GM21529 (cell line): ENCODE results near the gene FPR2.

Source experiments
- ATAC-seq: cut with Tn5 transposase; IDR thresholded peaks from one replicate; pipeline ENCODE4 v1.9.1; 2021; ENCODE audit not compliant: unreplicated experiment

The FPR2 gene

DNA sequence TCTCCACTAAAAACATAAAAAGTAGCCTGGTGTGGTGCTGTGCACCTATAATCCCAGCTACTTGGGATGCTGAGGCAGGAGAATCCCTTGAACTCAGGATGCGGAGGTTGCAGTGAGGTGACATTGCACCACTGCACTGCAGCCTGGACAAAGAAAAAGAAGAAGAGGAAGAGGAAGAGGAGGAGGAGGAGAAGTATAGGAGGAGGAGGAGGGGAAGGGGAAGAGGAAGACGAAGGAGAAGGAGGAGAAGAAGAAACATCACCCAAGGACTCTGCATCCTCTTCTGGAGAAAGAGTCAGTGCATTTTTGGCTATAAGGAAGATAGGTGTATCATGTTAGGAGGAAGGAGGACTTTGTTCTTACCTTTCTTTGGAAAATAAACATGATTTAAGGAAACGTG lies 21.0 kb downstream of the FPR2 start:
- no peak for ATAC-seq

DNA sequence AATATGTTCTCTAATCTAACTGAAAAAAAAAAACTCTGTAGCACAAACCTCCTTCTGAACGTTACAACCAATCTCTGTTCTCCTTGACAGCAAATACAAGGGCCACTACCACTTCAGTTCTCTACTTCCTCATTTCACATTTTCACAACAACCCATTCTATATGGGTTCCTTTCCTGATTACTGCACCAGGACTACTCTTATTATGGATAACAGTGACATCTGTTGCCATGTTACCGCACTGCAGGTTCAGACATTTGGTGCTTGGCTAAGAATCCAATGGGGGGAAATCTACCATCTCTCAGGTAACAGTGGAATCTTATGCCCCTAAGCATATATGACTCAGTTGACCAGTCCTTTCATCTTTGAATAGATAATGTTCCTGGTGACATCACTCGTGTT lies 22.4 kb downstream of the FPR2 start:
- ATAC-seq, result no peak

DNA sequence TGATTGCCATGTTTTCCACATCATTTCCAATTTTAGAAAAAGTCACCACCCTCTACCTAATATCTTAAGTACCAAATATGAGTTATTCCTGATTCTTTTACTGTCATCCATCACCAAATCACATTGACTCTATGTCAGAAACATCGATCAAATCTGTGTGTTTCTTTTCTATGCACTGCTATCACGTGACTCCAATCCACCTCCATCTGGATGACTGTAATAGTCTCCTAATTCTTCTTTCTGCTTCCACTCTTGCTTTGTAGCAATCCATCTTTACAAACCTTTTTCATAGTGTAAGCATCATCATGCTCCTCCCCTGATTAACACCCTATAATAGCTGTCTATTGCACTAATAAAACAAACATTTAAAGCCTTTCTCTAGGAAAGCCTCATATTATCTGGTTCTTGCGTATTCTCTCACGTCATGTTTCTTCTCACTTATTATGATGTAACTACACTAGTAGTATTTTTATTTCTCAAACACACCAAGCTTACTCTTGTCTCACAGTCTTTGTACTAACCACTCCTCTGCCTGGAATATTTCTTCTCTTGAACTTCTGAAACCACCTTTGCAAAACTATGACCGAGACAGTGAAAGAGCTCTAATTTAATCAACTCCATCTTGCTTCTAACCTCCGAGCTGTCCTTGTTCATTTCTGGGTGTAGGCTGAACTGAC lies 23.3 kb downstream of the FPR2 start:
- ATAC-seq, result no peak

DNA sequence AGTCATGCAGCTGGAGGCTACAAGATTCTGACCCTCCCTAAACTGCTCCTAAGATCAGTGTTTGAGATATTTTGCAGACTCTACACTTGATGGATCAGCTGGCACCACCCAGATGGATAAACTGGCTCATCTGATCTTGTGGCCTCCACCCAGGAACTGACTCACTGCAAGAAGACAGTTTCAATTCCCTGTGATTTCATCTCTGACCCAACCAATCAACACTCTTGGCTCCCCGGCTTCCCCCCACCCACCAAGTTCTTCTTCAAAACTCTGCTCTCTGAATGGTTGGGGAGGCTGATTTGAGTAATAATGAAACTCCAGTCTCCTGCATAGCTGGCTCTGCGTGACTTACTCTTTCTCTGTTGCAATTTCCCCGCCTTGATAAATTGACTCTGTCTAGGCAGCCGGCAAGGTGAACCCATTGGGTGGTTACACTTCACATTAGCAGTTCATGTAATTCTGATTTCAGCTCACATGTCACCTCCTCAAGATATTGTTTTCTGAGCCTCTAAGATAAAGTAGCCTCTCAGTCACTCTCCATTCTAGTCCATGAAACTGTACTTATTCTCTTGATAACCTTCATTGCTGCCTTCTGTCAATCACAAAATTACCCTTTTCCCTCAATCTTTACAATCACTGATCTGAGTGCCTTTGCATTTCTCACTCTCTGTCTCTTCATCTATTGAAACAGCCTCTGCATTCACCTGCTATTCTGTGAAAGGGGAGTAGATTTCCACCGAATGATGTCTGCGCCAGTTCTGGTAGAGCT lies 24.1 kb downstream of the FPR2 start:
- no peak for ATAC-seq

DNA sequence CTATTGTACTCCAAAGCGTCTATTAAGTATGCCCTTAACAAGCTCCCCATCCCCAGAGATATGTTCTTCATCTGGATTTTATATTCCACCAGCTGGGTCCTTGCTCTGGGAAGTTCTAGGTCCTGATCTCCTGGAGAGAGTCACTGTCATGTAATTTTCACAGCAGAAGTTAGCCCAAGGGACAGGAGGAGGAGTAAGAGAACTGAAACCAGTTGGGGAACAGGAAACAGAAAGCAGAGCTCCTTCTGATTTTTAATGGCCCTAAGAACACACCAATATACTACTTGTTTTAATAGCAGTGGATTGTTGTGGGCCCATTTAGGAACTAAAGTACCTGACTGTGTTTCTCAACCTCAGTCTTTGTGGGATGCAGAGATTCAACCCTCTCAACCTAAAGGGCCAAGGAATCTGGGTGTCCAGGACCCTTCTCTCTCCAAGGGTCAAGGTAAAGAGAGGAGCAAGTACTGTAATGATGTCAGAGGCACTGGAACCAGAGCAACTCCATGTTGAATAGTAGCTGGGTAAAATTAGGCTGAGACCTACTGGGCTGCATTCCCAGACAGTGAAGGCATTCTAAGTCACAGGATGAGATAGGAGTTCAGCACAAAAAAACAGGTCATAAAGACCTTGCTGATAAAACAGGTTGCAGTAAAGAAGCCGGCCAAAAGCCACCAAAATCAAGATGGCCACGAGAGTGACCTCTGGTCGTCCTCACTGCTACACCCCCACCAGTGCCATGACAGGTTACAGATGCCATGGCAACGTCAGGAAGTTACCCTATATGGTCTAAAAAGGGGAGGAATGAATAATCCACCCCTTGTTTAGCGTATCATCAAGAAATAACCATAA lies 25.9 kb downstream of the FPR2 start:
- ATAC-seq, result no peak

DNA sequence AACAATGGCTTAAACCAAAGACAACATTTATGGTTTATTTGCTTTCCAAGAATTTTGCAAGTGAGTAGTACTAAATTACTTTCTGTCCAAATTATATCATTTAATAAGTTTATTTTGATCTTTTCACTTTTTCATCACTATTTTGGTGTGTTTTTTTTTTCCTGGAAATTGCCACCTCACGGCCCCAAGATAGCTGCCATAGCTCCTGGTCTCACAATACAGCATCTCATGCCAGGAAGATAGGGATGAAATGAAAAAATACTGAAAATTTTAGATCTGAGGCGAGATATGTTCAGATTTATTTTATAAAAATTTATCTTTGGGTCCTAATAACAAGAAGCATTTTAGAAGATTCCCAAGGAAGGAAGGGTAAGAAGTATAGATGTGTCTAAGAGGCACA lies 27.0 kb downstream of the FPR2 start:
- ATAC-seq, result no peak

DNA sequence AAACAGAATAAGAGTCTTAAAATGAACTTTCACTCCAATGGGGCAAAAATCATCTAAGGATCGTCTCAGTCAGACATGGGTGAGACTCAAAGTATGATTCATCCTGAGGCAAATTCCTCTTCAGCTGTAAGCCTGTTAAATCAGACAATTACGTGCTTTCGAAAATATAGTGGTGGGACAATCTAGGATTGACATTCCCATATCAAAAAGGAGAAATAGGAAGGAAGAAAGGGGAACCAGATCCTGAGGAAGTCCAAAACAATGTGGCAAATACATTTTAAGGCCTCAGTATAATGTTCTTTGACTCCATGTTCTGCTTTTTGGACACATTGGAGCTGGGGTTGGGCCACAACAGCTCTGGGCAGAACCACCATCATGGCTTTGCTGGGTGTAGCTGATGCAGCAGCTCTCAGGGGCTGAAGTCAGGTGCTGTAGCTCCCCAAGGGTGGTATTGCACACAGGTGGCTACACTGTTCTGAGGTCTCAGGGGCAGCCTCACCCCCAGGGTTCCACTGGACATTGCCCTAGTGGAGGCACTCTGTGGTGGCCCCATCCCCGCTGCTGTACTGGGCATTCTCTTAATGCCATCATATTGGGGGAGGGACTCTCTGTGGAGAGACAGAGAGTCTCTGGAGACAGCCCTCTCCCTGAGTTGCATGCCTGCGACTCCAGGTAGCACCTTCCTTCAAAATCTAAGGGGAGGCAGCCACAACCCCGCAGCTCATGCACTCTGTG lies 28.2 kb downstream of the FPR2 start:
- ATAC-seq, result no peak

DNA sequence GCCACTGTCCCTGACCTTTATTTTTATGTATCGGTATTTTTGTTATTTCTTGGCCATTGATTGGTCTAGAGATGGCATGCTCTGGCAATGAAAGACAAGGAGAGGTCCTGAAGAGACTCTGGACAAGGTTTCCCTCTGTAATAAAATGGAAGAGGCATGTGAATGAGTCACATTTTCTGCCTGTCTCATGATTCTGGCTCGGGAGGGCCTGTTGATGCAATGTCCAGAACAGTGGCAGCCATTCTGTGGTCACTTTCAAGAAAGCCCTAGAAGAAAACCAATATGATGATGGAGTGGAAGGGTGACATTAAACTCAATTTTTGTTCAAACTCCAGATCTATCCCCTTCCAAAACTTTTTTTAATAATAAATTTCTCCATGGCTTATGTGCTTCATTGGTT lies 32.0 kb downstream of the FPR2 start:
- no peak for ATAC-seq

DNA sequence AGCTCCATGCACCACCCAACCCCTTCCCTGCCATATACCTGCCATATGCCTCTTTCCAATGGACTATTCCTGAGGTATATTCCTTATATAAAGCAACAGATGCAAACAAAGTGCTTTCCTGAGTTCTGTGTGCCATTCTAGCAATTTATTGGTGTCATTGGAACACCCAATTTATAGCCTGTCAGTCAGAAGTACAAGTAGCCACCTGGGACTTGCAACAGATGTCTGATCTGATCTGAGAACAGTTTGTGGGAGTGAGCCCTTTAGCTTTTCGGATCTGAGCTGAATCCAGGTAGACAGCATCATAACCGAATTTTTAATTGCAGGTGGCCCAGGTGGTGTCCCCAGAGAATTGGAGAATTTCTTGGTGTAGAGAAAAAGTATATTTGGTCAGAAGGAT lies 33.0 kb downstream of the FPR2 start:
- ATAC-seq, result no peak

DNA sequence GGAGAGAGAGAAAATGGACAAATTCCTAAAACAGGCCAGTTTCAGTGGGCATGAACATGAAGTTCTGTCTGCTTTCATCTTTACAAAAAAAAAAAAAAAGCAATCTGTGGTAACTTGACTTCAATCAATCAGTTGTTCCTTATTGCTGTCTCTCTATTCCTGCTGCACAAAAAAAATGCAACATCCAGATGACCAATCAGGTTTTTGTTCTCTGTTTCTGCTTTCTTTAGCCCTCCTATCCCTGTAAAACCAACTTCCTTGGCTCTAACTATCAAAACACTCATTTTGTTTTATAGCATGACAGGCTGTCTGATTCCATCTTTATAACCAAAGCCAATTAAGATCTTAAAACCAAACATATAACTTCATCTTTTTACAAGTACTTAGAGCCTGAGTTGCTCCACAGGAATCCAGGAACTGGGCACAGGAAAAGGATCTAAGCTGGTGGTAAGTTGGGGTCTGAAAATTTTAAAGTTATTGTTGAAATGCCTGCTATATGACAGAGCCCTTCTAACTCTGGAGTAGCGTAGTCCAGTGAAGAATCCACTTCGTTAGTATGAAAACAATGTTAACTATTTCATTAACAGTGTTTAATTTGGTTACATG lies 34.0 kb downstream of the FPR2 start, which contains the start of gene FPR3:
TSS of gene FPR3 (plus strand) at position 273 of the 606 bp plus-strand sequence. CDS start 28,592 bp downstream, outside the sequence.
- no peak for ATAC-seq

DNA sequence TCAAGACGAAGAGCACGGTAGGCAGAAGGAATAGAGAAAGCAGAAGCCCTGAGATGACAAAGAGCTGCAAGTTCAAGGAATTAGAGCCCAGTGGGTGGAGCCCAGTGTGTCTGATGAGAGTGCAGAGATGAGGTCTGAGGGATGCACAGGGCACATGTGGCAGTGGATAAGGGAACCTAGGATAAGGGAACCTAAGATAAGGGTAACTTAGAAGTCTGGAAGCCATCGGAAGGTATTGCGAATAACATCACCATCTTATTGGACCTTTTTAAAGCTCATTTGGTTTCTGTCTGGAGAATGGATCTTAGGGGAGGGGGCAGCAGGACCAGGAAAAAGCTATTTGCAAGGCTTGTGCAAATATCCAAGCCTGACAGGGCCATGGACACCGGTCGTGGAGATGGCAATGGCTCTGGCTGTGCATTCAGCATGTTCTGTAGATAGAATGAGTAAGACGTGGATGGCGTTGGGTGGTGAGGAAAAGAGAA lies 35.3 kb downstream of the FPR2 start:
- no peak for ATAC-seq

DNA sequence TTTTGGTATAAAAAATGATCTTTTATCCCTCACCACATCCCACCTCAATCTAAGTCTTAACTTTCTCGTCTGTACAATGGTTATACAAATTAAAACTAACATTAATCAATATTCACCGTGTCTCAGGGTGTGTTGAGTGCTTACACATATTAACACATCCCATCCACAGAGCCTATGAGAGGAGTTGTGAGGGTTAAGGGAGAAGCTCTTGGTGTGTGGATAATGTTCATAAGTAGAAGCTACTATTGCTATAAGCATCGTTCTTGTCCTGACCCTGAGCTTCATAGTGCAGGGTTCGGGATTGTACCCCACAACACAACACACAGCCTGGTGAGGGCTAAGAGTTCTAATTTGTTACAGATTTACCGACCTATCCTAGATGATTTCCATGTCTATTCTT lies 36.5 kb downstream of the FPR2 start:
- ATAC-seq, result no peak

DNA sequence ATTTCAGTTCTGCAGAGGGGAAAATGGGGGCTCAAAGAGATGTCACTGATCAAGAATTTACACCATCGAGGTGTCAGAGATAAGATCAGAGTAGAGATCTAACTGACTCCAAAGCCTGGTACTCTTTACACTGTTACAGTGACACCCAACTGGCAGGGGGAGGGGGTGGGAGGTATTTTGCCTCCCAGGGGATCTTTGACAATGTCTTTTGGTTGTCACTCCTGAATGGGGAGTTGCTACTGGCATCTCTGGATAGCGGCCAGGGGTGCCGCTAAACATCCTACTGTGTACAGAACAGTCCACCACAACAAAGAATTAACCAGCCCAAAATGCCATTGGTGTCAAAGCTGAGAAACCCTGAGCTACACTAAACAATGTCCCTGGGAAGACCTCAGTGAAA lies 37.1 kb downstream of the FPR2 start:
- no peak for ATAC-seq

DNA sequence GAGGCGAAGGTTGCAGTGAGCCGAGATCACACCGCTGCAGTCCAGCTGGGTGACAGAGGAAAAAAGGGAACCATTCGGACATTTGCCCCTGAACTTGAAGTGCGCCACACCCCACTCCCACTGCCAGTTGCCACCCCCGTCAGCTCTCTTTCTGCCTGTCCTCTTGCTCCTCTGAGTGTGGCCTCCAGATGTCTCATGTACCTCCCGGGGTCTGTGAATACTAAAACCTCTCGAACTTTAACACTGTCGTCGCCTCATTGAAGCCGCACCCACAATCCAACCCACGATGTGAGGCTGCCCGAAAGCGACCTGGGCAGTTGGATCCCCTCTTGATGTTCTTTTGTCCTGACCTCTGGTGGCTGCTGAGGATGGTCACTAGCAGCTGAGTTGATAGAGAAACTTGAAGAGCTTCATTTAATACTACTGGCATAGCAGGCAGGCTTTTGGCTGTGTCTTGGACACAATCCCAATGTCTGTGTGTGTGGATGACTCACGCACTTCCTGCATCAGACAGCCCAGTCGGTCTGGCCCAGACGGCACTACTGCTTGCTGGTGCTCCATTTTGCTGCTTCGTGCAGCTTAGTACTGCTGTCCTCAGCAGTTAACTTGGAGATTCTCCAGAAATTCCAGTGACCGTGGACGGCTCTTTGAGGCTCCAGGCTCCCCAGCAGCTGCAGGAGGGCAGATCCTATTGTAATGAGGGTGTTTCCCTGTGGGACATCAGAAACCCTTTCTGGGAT lies 38.2 kb downstream of the FPR2 start:
- ATAC-seq, result no peak

DNA sequence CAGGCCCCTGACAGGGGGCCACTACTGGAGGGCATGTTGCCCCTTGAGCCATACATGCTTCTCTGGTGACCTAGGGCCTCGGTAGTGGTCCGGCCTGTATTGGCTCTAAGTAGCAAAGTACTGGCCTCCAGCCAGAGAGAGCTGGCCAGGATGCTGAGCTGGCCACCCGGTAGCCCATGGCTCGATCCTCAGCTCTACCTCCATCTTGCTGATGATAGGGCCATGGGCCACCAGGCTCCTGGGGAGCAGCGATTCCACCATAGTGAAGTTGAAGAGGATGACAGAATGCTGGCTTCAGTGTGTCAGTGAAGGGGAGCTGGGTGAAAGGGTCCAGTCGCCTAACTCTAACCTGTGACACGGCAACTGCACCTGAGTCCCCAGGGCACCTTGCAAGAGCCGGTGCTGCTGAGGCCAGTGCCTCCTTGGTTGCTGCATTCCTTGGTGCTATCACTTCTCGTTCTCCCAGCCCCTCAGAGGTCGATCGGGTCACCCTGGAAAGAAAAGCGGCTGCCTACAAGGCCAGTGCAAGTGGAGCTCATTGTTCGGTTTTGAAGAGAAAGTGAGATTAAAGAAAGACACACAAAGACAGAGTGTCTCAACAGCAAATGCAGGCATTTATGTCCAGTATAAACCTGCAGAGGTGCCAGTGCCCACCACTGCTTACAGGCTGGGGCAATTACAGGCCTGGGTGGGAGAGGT lies 38.9 kb downstream of the FPR2 start:
- no peak for ATAC-seq

DNA sequence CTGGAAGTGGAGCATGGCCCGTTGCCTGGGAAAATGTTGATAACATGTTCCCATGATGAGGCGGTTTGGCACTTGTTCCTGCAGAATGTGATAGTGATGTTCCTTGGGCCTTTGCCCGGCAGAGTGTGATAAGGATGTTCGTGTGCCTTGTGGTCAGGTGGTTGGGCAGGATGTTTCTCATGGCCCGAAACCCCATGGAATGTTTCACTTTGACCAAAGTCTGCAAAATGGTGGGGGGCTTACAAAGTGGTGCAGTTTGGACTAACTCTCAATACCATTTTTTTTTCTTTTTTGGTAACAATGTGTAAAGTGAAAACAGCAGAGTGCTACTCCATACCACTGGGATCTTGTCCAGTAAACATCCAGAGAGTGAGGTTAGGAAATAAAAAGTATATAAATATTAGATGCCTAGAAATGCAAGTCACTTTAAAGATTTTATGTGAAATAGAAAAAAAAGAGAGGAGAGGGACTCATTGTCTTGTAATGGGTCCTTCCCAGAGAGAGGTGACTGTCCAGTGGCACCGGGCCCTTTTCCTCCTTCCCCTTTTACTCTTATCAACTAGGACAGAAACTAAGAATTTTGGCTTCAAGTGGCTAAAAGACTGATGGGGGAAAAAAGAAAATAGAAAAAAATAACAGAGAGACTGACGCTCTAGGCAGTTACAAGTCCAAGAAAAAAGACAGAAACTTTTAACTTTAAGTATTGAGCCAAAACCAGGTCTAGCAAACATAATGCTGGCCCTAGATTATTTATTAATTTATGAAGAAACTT lies 39.7 kb downstream of the FPR2 start:
- ATAC-seq, result no peak

DNA sequence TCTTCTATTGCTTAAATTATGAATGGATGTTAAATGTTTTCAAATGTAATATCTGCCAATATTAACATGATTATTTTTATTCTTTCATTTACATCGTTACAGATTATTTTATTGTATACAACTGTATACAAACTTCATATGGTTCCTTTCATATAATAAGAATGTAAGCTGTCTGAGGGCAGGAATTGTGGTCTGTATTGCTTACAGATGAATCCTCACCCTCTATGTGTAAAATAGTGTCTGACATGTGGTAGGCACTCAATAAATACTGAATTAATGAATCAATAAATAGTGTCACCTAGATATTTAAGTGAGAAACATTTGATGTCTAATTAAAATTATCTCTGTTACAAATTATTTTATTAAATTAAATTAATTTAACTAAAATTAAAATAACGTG lies 41.8 kb downstream of the FPR2 start:
- ATAC-seq, result no peak

DNA sequence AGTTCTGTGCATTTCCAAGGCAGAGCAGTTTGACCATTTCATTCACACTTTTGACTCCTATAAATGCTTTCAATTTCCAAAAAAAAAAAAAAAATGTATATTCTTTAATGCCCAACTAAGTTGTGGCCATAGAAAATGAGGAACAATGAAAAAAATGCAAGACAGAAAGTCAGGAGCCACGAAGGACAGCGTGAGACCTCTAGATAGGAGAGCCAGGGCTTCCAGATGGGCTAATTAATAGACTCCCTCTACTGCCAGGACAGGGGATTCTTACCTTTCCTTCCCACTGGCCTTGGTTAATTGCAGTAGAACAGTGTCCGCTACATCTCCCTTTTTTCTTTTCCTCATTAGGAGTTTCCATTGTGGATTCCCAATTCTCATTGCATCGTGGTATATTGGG lies 42.5 kb downstream of the FPR2 start:
- ATAC-seq, result no peak
